GM23248 (cell line): ENCODE measurements around the gene CLCNKA.

Experiments
- EZH2 ChIP-seq: fragments of 200-600 bp; sonication (generic); IDR thresholded peaks from 2 replicates; pipeline ENCODE4 v1.6.1; 2018; ENCODE audit warnings: antibody characterized with exemption, mild to moderate bottlenecking; ENCODE audit not compliant: insufficient read depth, poor library complexity, severe bottlenecking
- EZH2phosphoT487 ChIP-seq: fragments of 200-600 bp; sonication (generic); IDR thresholded peaks from 2 replicates; pipeline ENCODE4 v1.6.1; 2018; ENCODE audit warnings: antibody characterized with exemption, moderate library complexity, mild to moderate bottlenecking, low read depth; ENCODE audit not compliant: insufficient read depth

DNA sequence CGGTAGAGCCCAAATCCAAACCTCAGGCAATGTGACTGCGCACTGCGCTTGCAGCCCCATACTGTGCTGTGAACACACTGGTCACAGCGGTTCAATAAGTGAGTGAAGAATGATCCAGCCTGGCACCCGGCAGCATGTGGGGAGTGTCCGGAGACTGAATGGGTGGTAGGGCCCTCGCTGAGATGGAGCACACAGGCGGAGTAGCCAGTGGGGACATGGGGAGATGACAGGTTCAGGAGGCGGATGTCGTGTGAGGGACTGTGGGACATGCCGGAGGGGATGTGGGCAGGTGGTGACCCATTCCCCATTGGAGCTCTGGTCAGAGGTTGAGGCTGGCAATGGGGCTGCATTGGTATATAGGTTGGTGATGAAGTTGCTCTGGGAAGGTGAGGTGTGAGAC is 12.2 kb upstream of the CLCNKA start:
- TF ChIP-seq EZH2: no peak
- TF ChIP-seq EZH2phosphoT487: no peak
